Urinary bladder (tissue), 4 donors: Measurements from ENCODE around the gene CNNM3. TPM values are rescaled to one million over a fixed set of nuclear protein-coding genes. Genes with fewer than 3 reads are reported as not detected.
"Not testable (repeated sequence)": the region's sequence is repeated elsewhere in the genome, so short reads cannot be mapped to it uniquely, and the experiment has no call there.

Source experiments
- DNase-seq: peaks from one replicate; pipeline ENCODE4 v3.0.0-alpha.2; 2015; ENCODE audit errors: extremely low spot score
- H3K27ac ChIP-seq: one replicate; pipeline ENCODE4 v1.5.1; 2013; ENCODE audit warnings: low read depth, mild to moderate bottlenecking, moderate library complexity
- H3K36me3 ChIP-seq: one replicate; pipeline ENCODE4 v1.6.1; 2013; ENCODE audit warnings: mild to moderate bottlenecking, moderate library complexity; ENCODE audit not compliant: insufficient read depth
- H3K4me1 ChIP-seq: one replicate; pipeline ENCODE4 v1.6.1; 2013; ENCODE audit warnings: mild to moderate bottlenecking, moderate library complexity; ENCODE audit not compliant: insufficient read depth
- H3K4me3 ChIP-seq: one replicate; pipeline ENCODE4 v1.5.1; 2013; ENCODE audit warnings: low read depth, low read length
- WGBS: extraction: QIAGEN DNeasy Blood & Tissue Kit; methylation state at CpG from one replicate; pipeline ENCODE4 v1.1.7; 2013; 5-methylcytosine and 5-hydroxymethylcytosine counted together
- polyA plus RNA-seq: library from polyadenylated mRNA; stranded (reverse); fragments of 200-250 nt; gene quantifications from one replicate; pipeline ENCODE4 v1.2.3, GENCODE V29; 2013
- total RNA-seq: library from RNA; depleted of rRNA; stranded (reverse); fragments of >200 nt; gene quantifications from one replicate; pipeline ENCODE4 v1.2.3, GENCODE V29; 2014
- donor health status: healthy with polysubstance abuse.
- donor health status: healthy.

The CNNM3 gene
- total and polyA plus RNA-seq, 2 donors, result 14.6 to 18.0 TPM

DNA sequence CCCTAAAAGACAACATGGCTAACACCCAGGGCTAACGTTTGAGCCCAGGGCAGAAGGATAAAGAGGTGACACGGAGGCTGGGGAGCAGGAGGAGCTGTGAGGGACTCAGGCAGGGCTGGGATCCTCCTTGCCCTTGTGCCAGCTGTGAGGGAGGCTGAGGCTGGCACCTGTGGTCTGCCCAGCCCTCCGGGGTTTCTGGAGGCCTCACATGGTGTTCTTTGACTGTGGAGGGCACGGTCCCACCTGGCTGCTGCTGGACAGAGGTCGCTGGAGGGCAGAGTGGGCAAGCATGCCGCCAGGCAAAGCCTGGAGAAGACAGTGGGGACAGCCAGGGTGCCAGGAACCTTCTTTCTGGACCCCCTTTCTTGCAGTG lies 26.8 kb upstream of the CNNM3 start:
- H3K4me3 ChIP-seq, result no peak overlapping the region
- 84% methylated on average over 6 of the region's 6 CpGs for WGBS
- H3K4me1 ChIP-seq, result peaks cover 3% of the 10 kb centered on the region
- no peak for DNase-seq
- no peak overlapping the region for H3K27ac ChIP-seq
- no peaks in the 10 kb centered on the region for H3K36me3 ChIP-seq

DNA sequence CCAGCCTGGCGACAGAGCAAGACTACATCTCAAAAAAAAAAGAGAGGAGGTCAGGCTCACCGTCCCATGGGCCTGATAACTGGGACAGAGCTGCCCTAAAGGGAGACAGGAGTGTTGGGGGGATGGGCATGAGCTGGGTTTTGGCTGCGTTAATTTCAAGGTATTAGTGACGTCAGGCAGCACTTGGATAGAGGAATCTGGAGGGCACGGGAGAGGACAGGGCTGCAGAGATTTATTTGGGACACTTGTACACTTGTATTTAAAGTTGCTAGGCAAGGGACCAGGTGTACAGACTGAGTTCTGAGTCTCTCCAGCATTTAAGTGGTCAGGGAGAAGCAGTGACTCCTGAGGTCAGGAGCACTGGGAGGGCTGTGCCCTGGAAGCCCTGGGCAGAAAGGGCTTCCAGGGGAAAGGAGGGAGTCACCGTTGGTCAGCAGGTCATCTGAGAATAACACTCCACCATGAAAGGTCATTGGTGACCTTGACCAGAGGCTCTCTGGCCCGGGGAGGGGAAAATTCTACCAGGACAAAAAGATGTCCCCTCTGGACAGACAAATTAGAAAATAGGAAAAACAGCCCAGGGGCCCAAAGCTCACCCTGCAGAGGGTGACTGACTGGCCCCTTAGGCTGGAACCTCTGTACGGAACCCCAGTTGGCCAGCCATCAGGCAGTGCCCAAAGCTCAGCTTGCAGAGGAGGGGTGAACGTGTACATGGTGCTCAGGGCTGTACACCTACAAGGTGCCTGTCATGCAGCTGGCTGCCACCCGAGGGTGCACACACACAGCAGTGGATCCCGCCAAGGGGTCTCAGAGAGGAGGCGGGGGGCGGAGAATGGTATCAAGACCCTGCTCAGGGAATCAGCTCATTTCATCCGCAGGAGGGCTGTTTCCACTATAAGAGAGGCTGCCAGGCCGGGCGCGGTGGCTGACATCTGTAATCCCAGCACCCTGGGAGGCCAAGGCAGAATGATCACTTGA lies 23.0 kb upstream of the CNNM3 start:
- Histone ChIP-seq H3K4me3 (no peak overlapping the region), H3K27ac (no peak overlapping the region), H3K36me3 (peaks cover 3% of the 10 kb centered on the region), H3K4me1 (peaks cover 3% of the 10 kb centered on the region)
- WGBS, result 86% methylated on average over 17 of the region's 17 CpGs
- no peak for DNase-seq

DNA sequence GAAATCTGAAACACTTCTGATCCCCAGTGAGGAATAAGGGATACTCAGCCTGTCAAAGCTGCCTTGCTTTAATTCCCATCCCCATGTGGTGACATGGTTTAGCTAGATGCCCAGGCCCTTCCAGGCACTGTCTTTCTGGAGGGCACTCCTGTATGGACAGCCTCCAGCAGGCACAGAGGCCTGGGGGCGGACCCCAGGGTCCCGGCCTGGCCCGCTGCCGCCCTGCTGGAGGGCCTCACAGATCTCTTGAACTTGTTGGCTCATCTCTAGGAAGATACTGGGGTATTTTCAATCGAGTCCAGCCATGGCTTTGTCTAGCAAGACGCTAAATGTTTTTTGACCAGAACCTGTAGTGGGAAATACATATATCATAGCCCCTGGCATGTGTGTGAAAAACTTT lies 21.0 kb upstream of the CNNM3 start:
- no peak for DNase-seq
- Histone ChIP-seq H3K27ac (no peak overlapping the region), H3K4me3 (no peak overlapping the region), H3K36me3 (peaks cover 3% of the 10 kb centered on the region), H3K4me1 (no peaks in the 10 kb centered on the region)
- WGBS, result 96% methylated on average over 6 of the region's 6 CpGs

DNA sequence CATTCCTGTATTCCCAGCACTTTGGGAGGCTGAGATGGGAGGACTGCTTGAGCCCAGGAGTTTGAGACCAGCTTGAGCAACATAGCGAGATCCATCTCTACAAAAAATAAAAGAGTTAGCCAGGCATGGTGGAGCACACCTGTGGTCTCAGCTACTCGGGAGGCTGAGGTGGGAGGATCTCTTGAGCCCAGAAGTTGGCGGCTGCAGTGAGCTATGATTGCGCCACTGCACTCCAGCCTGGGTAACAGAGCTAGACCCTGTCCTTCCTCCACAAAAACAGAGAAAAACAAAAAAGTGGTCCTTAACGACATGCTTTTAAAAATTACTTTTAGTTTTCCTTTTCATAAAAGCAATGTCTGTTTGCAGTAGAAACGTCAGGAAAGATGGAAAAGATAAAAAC lies 19.6 kb upstream of the CNNM3 start:
- not testable (repeated sequence) for H3K4me1 ChIP-seq
- WGBS, result 91% methylated on average over 6 of the region's 6 CpGs

GRCh38 chr2:96797066-96797625 lies 18.9 kb upstream of the CNNM3 start:
- H3K4me1 ChIP-seq, result no peaks in the 10 kb centered on the region
- no peak overlapping the region for H3K27ac ChIP-seq
- no peak overlapping the region for H3K4me3 ChIP-seq
- 95% methylated on average over 23 of the region's 23 CpGs for whole genome bisulfite sequencing
- no peak for DNase-seq
- H3K36me3 ChIP-seq, result peaks cover 3% of the 10 kb centered on the region

More for the DNA sequence above, 19.6 kb upstream of the CNNM3 start:
- DNase-seq, H3K27ac ChIP-seq, H3K36me3 ChIP-seq, H3K4me3 ChIP-seq: not testable (repeated sequence)

DNA sequence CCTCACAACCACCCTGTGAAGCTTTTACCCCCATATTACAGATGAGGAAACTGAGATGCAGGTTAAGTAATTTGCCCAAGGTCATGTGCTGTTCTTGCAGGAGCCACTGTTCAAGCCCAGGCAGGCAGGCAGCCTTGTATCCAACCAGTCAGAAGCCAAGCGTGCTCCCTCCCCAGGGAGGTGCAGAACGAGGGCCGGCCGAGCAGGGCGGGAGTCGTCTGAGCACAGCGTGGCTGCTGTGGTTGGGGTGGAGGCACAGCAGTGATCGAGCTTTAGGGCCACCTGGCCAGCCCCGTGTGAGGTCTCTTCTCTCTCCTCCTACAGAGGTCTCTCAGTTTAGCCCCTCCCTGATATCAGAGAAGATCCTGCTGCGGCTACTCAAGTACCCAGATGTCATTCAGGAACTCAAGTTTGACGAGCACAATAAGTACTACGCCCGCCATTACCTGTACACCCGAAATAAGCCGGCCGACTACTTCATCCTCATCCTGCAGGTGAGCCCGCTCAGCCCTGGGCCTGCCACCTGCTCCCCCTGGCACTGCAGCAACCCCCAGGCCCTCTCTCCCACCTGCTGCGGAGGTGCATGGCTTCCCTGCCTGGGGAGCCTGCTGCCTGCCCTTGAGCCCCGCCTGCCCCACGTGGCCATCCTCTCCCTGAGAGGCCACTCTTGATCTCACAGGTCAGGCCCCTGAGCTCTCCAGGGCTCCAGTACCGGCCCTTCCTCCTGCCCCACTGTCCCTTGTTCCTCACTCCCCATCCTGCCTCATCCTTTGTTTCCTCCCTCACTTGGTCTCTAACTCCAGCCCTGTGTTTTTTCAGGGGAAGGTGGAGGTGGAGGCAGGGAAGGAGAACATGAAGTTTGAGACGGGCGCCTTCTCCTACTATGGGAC lies 17.1 kb upstream of the CNNM3 start:
- Histone ChIP-seq H3K4me1 (no peaks in the 10 kb centered on the region), H3K4me3 (no peak overlapping the region), H3K27ac (no peak overlapping the region), H3K36me3 (peaks cover 3% of the 10 kb centered on the region)
- no peak for DNase-seq
- WGBS, result 90% methylated on average over 23 of the region's 23 CpGs

GRCh38 chr2:96799623-96799935 lies 16.5 kb upstream of the CNNM3 start:
- Histone ChIP-seq H3K36me3 (peaks cover 3% of the 10 kb centered on the region), H3K27ac (no peak overlapping the region), H3K4me1 (no peaks in the 10 kb centered on the region), H3K4me3 (no peak overlapping the region)
- WGBS, result 94% methylated on average over 8 of the region's 8 CpGs
- DNase-seq, result no peak

GRCh38 chr2:96800061-96801004 lies 15.7 kb upstream of the CNNM3 start:
- peaks cover 3% of the 10 kb centered on the region for H3K36me3 ChIP-seq
- no peak overlapping the region for H3K27ac ChIP-seq
- DNase-seq, result no peak
- WGBS, result 86% methylated on average over 27 of the region's 27 CpGs
- H3K4me3 ChIP-seq, result no peak overlapping the region
- H3K4me1 ChIP-seq, result no peaks in the 10 kb centered on the region

- H3K36me3 ChIP-seq, result peaks cover 3% of the 10 kb centered on the region
- 51% methylated on average over 15 of the region's 15 CpGs for WGBS
- H3K4me3 ChIP-seq, result no peak overlapping the region
- H3K4me1 ChIP-seq, result no peaks in the 10 kb centered on the region
- H3K27ac ChIP-seq, result no peak overlapping the region
- DNase-seq, result no peak
Measured at GRCh38 chr2:96801005-96801785, 14.9 kb upstream of the CNNM3 start.

DNA sequence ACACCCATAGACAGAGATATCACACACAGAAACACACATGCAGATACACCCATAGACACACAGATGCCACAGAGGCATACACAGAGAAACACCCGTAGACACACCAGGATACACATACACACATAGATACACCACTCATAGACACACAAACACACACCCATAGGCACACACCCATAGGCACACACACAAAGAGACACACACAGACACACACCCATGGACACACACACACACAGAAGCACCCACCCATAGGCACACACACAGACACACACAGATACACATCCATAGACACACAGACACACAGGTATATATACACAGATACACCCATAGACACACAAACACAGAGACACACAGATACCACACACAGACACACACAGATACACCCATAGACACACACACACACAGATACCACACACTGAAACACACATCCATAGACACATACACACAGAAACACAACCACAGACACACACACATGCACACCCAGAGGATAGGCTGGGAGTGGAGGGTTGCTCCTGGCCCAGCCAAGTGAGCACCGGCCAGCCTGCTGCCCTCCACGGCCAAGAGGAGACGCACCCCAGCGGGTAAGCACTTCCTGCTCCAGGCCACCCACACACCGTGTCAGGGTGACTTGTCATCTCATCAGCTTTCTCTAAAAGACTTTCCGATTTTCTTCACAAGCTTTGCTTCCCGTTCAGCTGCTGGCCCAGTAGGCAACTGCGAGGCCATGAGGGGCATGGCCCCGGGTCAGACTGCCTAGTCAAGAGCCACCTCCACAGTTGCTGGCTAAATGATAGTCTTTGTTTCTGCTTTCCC lies 14.1 kb upstream of the CNNM3 start:
- Histone ChIP-seq H3K36me3 (peaks cover 3% of the 10 kb centered on the region), H3K27ac (no peak overlapping the region), H3K4me3 (no peak overlapping the region), H3K4me1 (no peaks in the 10 kb centered on the region)
- 87% methylated on average over 10 of the region's 10 CpGs for WGBS
- no peak for DNase-seq

- 95% methylated on average over 7 of the region's 7 CpGs for WGBS
- Histone ChIP-seq H3K4me1 (no peaks in the 10 kb centered on the region), H3K36me3 (peaks cover 3% of the 10 kb centered on the region), H3K27ac (no peak overlapping the region), H3K4me3 (no peak overlapping the region)
- no peak for DNase-seq
Measured at GRCh38 chr2:96802721-96803120, 13.3 kb upstream of the CNNM3 start.

DNA sequence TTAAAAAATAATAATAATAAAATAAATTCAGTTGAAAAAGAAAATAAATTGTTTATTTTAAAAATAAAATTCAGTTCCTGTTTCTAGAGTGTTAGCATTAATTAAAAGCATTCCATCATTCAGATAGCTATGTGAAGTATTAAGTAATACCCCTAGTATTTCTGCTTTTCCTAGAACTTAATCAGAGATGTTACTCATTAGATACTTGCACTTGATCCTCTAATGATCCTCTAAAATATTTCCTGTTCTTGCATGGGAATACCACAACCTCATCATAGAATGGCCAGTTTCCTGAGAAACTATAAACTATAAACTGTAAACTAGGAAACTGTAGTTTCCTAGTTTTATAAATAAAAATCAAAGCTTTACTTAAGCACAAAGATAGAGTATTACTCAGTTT lies 11.1 kb upstream of the CNNM3 start:
- H3K27ac ChIP-seq, result no peak overlapping the region
- no peaks in the 10 kb centered on the region for H3K36me3 ChIP-seq
- H3K4me1 ChIP-seq, result no peaks in the 10 kb centered on the region
- DNase-seq, result no peak
- no peak overlapping the region for H3K4me3 ChIP-seq
